Gastroesophageal sphincter (tissue), 4 donors: ENCODE data around the gene SCCPDH. TPM values are rescaled to one million over a fixed set of nuclear protein-coding genes. Genes with fewer than 3 reads are reported as not detected.

Experiments used
- ATAC-seq: fragments of 150-250 bp; one replicate; pipeline ENCODE4 v1.9.1; 2016; ENCODE audit warnings: mild to moderate bottlenecking, moderate library complexity
- H3K27ac ChIP-seq, 4 donors: fragments of 200-600 bp; sonication (generic) in 3 of 4; 1 replicate in 3 of 4; 2 replicates in 1 of 4; pipeline ENCODE4 v1.5.1; 2016 to 2019
- H3K27me3 ChIP-seq: fragments of 200-600 bp; sonication (generic); one replicate; pipeline ENCODE4 v1.5.1; 2019
- H3K36me3 ChIP-seq, 2 donors: fragments of 200-600 bp; sonication (generic); one replicate each; pipeline ENCODE4 v1.5.1; 2019; ENCODE audit warnings: control low read depth in 1 of 2
- H3K4me1 ChIP-seq, 3 donors: fragments of 200-600 bp; sonication (generic); 1 replicate in 2 of 3; 2 replicates in 1 of 3; pipeline ENCODE4 v1.5.1; 2016 to 2019; ENCODE audit warnings: control low read depth in 2 of 3
- H3K4me3 ChIP-seq, 2 donors: fragments of 200-600 bp; sonication (generic); one replicate each; pipeline ENCODE4 v1.5.1; 2019; ENCODE audit warnings: mild to moderate bottlenecking in 1 of 2, moderate library complexity in 1 of 2
- H3K9me3 ChIP-seq, 3 donors: fragments of 200-600 bp; sonication (generic); one replicate each; pipeline ENCODE4 v1.5.1; 2017 to 2019; ENCODE audit warnings: control low read depth in 2 of 3
- CTCF ChIP-seq, 4 experiments: fragments of 200-600 bp in 2 of 4; fragments of 450-650 bp in 2 of 4; sonication (generic) in 1 of 4; IDR thresholded peaks; one replicate each; pipeline ENCODE4 v1.5.1; 2017 to 2019; ENCODE audit warnings: antibody characterized with exemption in 4 of 4, mild to moderate bottlenecking in 2 of 4, moderate library complexity in 2 of 4
- EP300 ChIP-seq: sonication (generic); formaldehyde crosslinking; IDR thresholded peaks from one replicate; pipeline ENCODE4 v1.6.1; 2017; ENCODE audit warnings: antibody characterized with exemption, mild to moderate bottlenecking
- POLR2A ChIP-seq, 2 donors: fragments of 450-650 bp; IDR thresholded peaks; one replicate each; pipeline ENCODE4 v1.6.1; 2017; ENCODE audit warnings: antibody characterized with exemption in 2 of 2, mild to moderate bottlenecking in 2 of 2, moderate library complexity in 1 of 2
- POLR2AphosphoS5 ChIP-seq: sonication (generic); formaldehyde crosslinking; IDR thresholded peaks from one replicate; pipeline ENCODE4 v1.6.1; 2017; ENCODE audit warnings: antibody characterized with exemption
- WGBS, 2 donors: methylation state at CpG; one replicate each; pipeline ENCODE4 v1.1.5; 2018; ENCODE audit warnings: low coverage in 1 of 2; 5-methylcytosine and 5-hydroxymethylcytosine counted together
- total RNA-seq, 4 donors: library from RNA; depleted of rRNA; stranded (reverse); fragments of >200 nt; gene quantifications; one replicate each; pipeline ENCODE4 v1.1.0, GENCODE V29; 2016

SCCPDH gene
- total RNA-seq, 4 donors from 2014 or later = 21.3 to 32.2 (median 23.1) TPM

GRCh38 chr1:246680696-246681130, 43.5 kb upstream of the SCCPDH start:
- H3K9me3 ChIP-seq = no peaks in the 10 kb centered on the region
- no peak for TF ChIP-seq EP300
- TF ChIP-seq CTCF (IDR thresholded peaks at IDR 0.05) = no peak
- TF ChIP-seq POLR2A (IDR thresholded peaks at IDR 0.05) = no peak
- no peak for TF ChIP-seq POLR2AphosphoS5
- no peak for ATAC-seq
- peak overlapping the region in 1 of 4 donors; percentile 24 for H3K27ac ChIP-seq
- H3K36me3 ChIP-seq = no peaks in the 10 kb centered on the region
- H3K4me3 ChIP-seq = no peak overlapping the region
- no peaks in the 10 kb centered on the region for H3K27me3 ChIP-seq
- 44 to 66% methylated on average over 5 to 10 of the region's 10 CpGs for WGBS, 2 donors
- H3K4me1 ChIP-seq = peaks cover 0 to 34% (median 0%) of the 10 kb centered on the region in 3 donors

- peak overlapping the region in 3 of 4 donors; percentile 18 to 26 (median 24) for H3K27ac ChIP-seq
- peak; percentile 48 for ATAC-seq
- H3K4me3 ChIP-seq = no peak overlapping the region
- peaks cover 0 to 34% (median 0%) of the 10 kb centered on the region in 3 donors for H3K4me1 ChIP-seq
- no peak for TF ChIP-seq POLR2AphosphoS5
- no peak for TF ChIP-seq POLR2A (IDR thresholded peaks at IDR 0.05)
- TF ChIP-seq EP300 = no peak
- no peak for TF ChIP-seq CTCF (IDR thresholded peaks at IDR 0.05)
- no peaks in the 10 kb centered on the region for H3K27me3 ChIP-seq
- no peaks in the 10 kb centered on the region for H3K9me3 ChIP-seq
- 44 to 57% methylated on average over 9 to 12 of the region's 15 CpGs for WGBS, 2 donors
- no peaks in the 10 kb centered on the region for H3K36me3 ChIP-seq
Measured at GRCh38 chr1:246681900-246682895, 42.0 kb upstream of the SCCPDH start.

GRCh38 chr1:246683521-246683920, 40.7 kb upstream of the SCCPDH start:
- no peak for TF ChIP-seq CTCF (IDR thresholded peaks at IDR 0.05)
- no peak for TF ChIP-seq POLR2A (IDR thresholded peaks at IDR 0.05)
- no peak for TF ChIP-seq EP300
- TF ChIP-seq POLR2AphosphoS5 = no peak
- Histone ChIP-seq H3K27ac (no peak overlapping the region), H3K4me3 (no peak overlapping the region), H3K27me3 (no peaks in the 10 kb centered on the region), H3K4me1 (peaks cover 0 to 34% (median 0%) of the 10 kb centered on the region in 3 donors), H3K9me3 (no peaks in the 10 kb centered on the region), H3K36me3 (no peaks in the 10 kb centered on the region)
- no peak for ATAC-seq
- WGBS, 2 donors = 79 to 100% methylated on average over 1 to 5 of the region's 9 CpGs

- ATAC-seq = no peak
- Histone ChIP-seq H3K27me3 (no peaks in the 10 kb centered on the region), H3K4me3 (no peak overlapping the region), H3K36me3 (no peaks in the 10 kb centered on the region), H3K4me1 (peaks cover 0 to 17% (median 0%) of the 10 kb centered on the region in 3 donors), H3K27ac (no peak overlapping the region), H3K9me3 (no peaks in the 10 kb centered on the region)
- 57% methylated on average over 1 of the region's 14 CpGs; no CpG with 5 or more reads in 1 of the 2 donors for WGBS, 2 donors
- no peak for TF ChIP-seq EP300
- TF ChIP-seq POLR2A (IDR thresholded peaks at IDR 0.05) = no peak
Measured at GRCh38 chr1:246687002-246687401, 37.2 kb upstream of the SCCPDH start.

GRCh38 chr1:246689409-246690008, 34.7 kb upstream of the SCCPDH start:
- WGBS, 2 donors = 3 to 15% methylated on average over 6 of the region's 16 CpGs
- no peaks in the 10 kb centered on the region for H3K27me3 ChIP-seq
- no peaks in the 10 kb centered on the region for H3K36me3 ChIP-seq
- no peak for TF ChIP-seq POLR2AphosphoS5
- TF ChIP-seq CTCF (IDR thresholded peaks at IDR 0.05) = peak; percentile 67 to 84 (median 68)
- H3K9me3 ChIP-seq = no peaks in the 10 kb centered on the region
- peak; percentile 81 for ATAC-seq
- H3K4me1 ChIP-seq = peaks cover 0 to 17% (median 0%) of the 10 kb centered on the region in 3 donors
- peak overlapping the region in 1 of 4 donors; percentile 51 for H3K27ac ChIP-seq
- peak overlapping the region; percentile 12 to 37 for H3K4me3 ChIP-seq
